Endothelial cell of umbilical vein (primary cell): Measurements from ENCODE around the gene NAA38. TPM values are rescaled to one million over a fixed set of nuclear protein-coding genes. Genes with fewer than 3 reads are reported as not detected.
A peak's percentile ranks its signal among the peaks of the same experiment; 100 is the strongest.

ENCODE experiments used
- BruUV-seq: library from RNA; stranded (reverse); fragments of 400-500 nt; replicated peaks from 2 replicates; lab custom pipeline; 2021; lab: Mats Ljungman, UMichigan
- CTCF ChIA-PET: fragments of 300-600, 350-600 bp; sonication (Branson Sonifier 250); formaldehyde crosslinking; loops from one replicate; lab custom pipeline; 2021; ENCODE audit warnings: antibody characterized with exemption, inconsistent platforms; lab: Charles Lee
- POLR2A ChIA-PET: fragments of 300-600, 350-600 bp; sonication (Branson Sonifier 250); formaldehyde crosslinking; loops from one replicate; lab custom pipeline; 2021; ENCODE audit warnings: antibody characterized with exemption, inconsistent platforms; lab: Charles Lee
- DNase-seq: peaks from one replicate; pipeline ENCODE4 v3.0.0-alpha.2; 2011; ENCODE audit warnings: low read depth, low spot score
- FAIRE-seq: peaks from 2 replicates; lab custom pipeline; 2011; peaks lifted over from hg19 to GRCh38; lab: Jason Lieb, UNC
- H2AFZ ChIP-seq: 2 replicates; pipeline ENCODE4 v1.6.0; 2012; ENCODE audit warnings: low read depth, low read length, control low read depth, inconsistent platforms
- H3K27ac ChIP-seq: 2 replicates; pipeline ENCODE4 v1.5.1; 2011; ENCODE audit warnings: low read depth, mild to moderate bottlenecking, control low read depth, low read length, moderate library complexity; ENCODE audit not compliant: insufficient read depth
- H3K27me3 ChIP-seq, 2 experiments: 2 replicates each; pipeline versions ENCODE4 v1.6.0 to v1.6.1; 2011; ENCODE audit warnings: low read length in 2 of 2, mixed read lengths in 1 of 2; ENCODE audit not compliant: control insufficient read depth in 2 of 2, insufficient read depth in 2 of 2
- H3K36me3 ChIP-seq, 2 experiments: 2 replicates in 1 of 2; 3 replicates in 1 of 2; pipeline ENCODE4 v1.5.1; 2011; ENCODE audit warnings: low read length in 2 of 2, mild to moderate bottlenecking in 1 of 2, moderate library complexity in 1 of 2; ENCODE audit not compliant: control insufficient read depth in 2 of 2, insufficient read depth in 2 of 2; ENCODE audit errors: extremely low read depth in 1 of 2
- H3K4me1 ChIP-seq: 3 replicates; pipeline ENCODE4 v1.5.1; 2011; ENCODE audit warnings: mild to moderate bottlenecking, low read length; ENCODE audit not compliant: control insufficient read depth, insufficient read depth; ENCODE audit errors: extremely low read depth
- H3K4me2 ChIP-seq: 2 replicates; pipeline ENCODE4 v1.6.1; 2011; ENCODE audit warnings: low read length, control low read depth, mixed read lengths; ENCODE audit not compliant: insufficient read depth
- H3K4me3 ChIP-seq, 3 experiments: fragments of 200-600 bp in 1 of 3; sonication (generic), shearing (Covaris generic) in 1 of 3; replicated peaks in 1 of 3; 2 replicates each; pipeline ENCODE4 v1.5.1; 2011 to 2016; ENCODE audit warnings: control low read depth in 3 of 3, low read length in 3 of 3, mild to moderate bottlenecking in 2 of 3, inconsistent platforms in 1 of 3, low read depth in 1 of 3, moderate library complexity in 1 of 3; ENCODE audit not compliant: insufficient read depth in 1 of 3
- H3K79me2 ChIP-seq: 2 replicates; pipeline ENCODE4 v1.6.0; 2012; ENCODE audit warnings: low read length, inconsistent platforms; ENCODE audit not compliant: control insufficient read depth, insufficient read depth
- H3K9ac ChIP-seq: replicated peaks from 2 replicates; pipeline ENCODE3; 2011; ENCODE audit warnings: low read length, control low read depth; ENCODE audit not compliant: insufficient read depth; ENCODE audit errors: extremely low read depth
- H3K9me1 ChIP-seq: replicated peaks from 3 replicates; pipeline ENCODE4 v1.6.0; 2011; ENCODE audit warnings: mild to moderate bottlenecking, low read length; ENCODE audit not compliant: control insufficient read depth, insufficient read depth; ENCODE audit errors: extremely low read depth
- H3K9me3 ChIP-seq: replicated peaks from 2 replicates; pipeline ENCODE4 v1.5.1; 2012; ENCODE audit warnings: low read length, inconsistent platforms; ENCODE audit not compliant: control insufficient read depth, insufficient read depth
- H4K20me1 ChIP-seq: replicated peaks from 2 replicates; pipeline ENCODE3; 2011; ENCODE audit warnings: mild to moderate bottlenecking, low read length; ENCODE audit not compliant: control insufficient read depth, insufficient read depth; ENCODE audit errors: extremely low read depth
- FOS ChIP-seq: IDR thresholded peaks from 2 replicates; pipeline ENCODE4 v1.6.1; 2011; ENCODE audit warnings: mild to moderate bottlenecking, low read length, moderate library complexity, borderline replicate concordance; ENCODE audit not compliant: insufficient read depth
- JUN ChIP-seq: IDR thresholded peaks from 2 replicates; pipeline ENCODE4 v1.6.1; 2011; ENCODE audit warnings: borderline replicate concordance, low read depth; ENCODE audit not compliant: insufficient read length, insufficient read depth
- MYC ChIP-seq: IDR thresholded peaks from one replicate; pipeline ENCODE4 v1.6.1; 2011; ENCODE audit warnings: mild to moderate bottlenecking, low read depth, low read length
- POLR2A ChIP-seq: IDR thresholded peaks from 2 replicates; pipeline ENCODE4 v1.6.1; 2012; ENCODE audit warnings: low read depth, mild to moderate bottlenecking, control low read depth, low read length
- POLR2AphosphoS5 ChIP-seq: IDR thresholded peaks from 2 replicates; pipeline ENCODE4 v1.6.1; 2012; ENCODE audit warnings: low read depth, mild to moderate bottlenecking, control low read depth, low read length, moderate library complexity; ENCODE audit not compliant: insufficient read depth
- dilution Hi-C: fragments of 300-500 bp; cut with MboI; formaldehyde crosslinking; loops from one replicate; pipeline ENCODE4 v1.15.0; 2019; ENCODE audit warnings: low sequenced_read_pairs; ENCODE audit not compliant: extremely low pct_ligation_motif_present
- intact Hi-C: fragments of 100-400 bp; cut with micrococcal nuclease; formaldehyde crosslinking; loops from one replicate; pipeline ENCODE4 v1.10.0; 2022
- polyA plus RNA-seq, 4 experiments: library from polyadenylated mRNA; depleted of rRNA in 3 of 4; stranded (reverse) in 3 of 4; unstranded in 1 of 4; fragments of >200 nt; gene quantifications; 2 replicates each; pipeline versions ENCODE4 v1.2.1 to v1.2.3, GENCODE V29; 2011 to 2012; ENCODE audit warnings: missing spikeins in 1 of 4
- total RNA-seq: library from RNA; stranded (reverse); gene quantifications from 2 replicates; pipeline ENCODE4 v1.2.3, GENCODE V29; 2021
- TF ChIP-seq, protein P1 (sequence below): IDR thresholded peaks from 2 replicates; pipeline ENCODE4 v1.6.1; 2011; ENCODE audit not compliant: insufficient read depth, insufficient read length
- TF ChIP-seq, protein P2 (sequence below), 2 donors: IDR thresholded peaks; 1 replicate in 1 of 2; 2 replicates in 1 of 2; pipeline ENCODE4 v1.5.1; 2011; ENCODE audit warnings: low read length in 2 of 2, mild to moderate bottlenecking in 2 of 2, moderate library complexity in 2 of 2, control low read depth in 1 of 2, inconsistent platforms in 1 of 2, low read depth in 1 of 2; ENCODE audit not compliant: insufficient read depth in 1 of 2; ENCODE audit errors: extremely low read depth in 1 of 2

The NAA38 gene
- total and polyA plus RNA-seq, 2 donors (not counting 3 experiments of a cell fraction or from before 2014, with no cell fraction given): 119 to 267 TPM

DNA sequence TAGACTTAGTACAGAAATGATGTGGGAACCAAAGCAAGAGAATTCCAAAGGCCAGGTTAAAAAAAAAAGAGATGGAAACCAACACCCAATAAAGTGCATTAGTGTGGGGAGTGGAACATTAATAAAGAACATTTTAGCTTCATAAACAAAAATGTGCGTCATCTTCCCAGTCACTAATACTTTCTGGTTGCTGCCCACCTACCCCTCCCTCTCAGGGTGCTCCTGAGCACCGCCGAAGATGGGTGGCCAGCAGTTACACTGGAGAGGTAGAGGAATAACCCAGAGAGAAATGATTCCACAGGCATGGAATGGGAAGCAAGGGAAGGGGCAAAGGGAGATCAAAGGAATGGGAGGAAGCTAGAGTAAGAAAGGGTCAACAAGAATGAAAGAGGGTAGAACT is 25.3 kb upstream of the NAA38 start:
- Histone ChIP-seq H3K36me3 (peaks cover 8 to 14% of the 10 kb centered on the region in 2 experiments), H3K27ac (peak overlapping the region; percentile 58), H3K9ac (peak overlapping the region; percentile 86), H3K79me2 (peaks cover 9% of the 10 kb centered on the region), H4K20me1 (no peaks in the 10 kb centered on the region), H3K4me1 (peaks cover 22% of the 10 kb centered on the region), H3K4me3 (no peak overlapping the region), H2AFZ (peak overlapping the region; percentile 21), H3K9me3 (no peaks in the 10 kb centered on the region), H3K27me3 (no peaks in the 10 kb centered on the region), H3K9me1 (no peaks in the 10 kb centered on the region), H3K4me2 (peak overlapping the region; percentile 78)
- no TSS peak for BruUV-seq
- TF ChIP-seq, protein P1, sequence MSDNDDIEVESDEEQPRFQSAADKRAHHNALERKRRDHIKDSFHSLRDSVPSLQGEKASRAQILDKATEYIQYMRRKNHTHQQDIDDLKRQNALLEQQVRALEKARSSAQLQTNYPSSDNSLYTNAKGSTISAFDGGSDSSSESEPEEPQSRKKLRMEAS: no peak
- TF ChIP-seq POLR2A: no peak
- no peak for TF ChIP-seq POLR2AphosphoS5
- FAIRE-seq (no peak), DNase-seq (peak; percentile 6)
- ChIA-PET POLR2A (no interaction called here), CTCF (interaction anchor here (0.9 to 1.4 kb wide), 4 partner anchors 16 to 47 kb away, joined by 3 to 6 read pairs (median 4); no protein-coding TSS in a partner anchor)
- intact Hi-C loops (no loop called here), dilution Hi-C loops (no loop called here)

DNA sequence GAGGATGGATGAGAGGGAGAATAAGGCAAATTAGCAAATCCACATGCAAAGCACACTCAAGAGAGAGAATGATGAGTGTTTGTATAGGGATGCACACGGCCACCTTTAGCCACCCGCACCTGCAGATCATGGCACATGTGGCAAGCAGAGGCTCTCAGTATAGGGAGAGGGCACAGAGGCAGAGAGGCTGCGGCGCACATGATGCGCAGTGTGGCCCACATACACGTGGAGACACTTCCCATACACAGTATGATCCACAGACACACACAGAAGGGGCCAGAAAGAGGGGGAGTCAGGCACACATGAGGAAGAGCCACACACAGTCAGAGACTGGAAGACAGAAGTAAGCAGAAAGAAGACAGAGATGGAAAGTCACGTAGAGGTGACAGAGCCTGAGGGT is 24.7 kb upstream of the NAA38 start:
- Histone ChIP-seq H3K4me2 (no peak overlapping the region), H3K79me2 (peaks cover 9% of the 10 kb centered on the region), H3K36me3 (peaks cover 8 to 14% of the 10 kb centered on the region in 2 experiments), H3K9ac (no peak overlapping the region), H3K9me1 (no peaks in the 10 kb centered on the region), H3K27ac (no peak overlapping the region), H4K20me1 (no peaks in the 10 kb centered on the region), H3K27me3 (no peaks in the 10 kb centered on the region), H2AFZ (no peak overlapping the region), H3K9me3 (no peaks in the 10 kb centered on the region), H3K4me1 (peaks cover 22% of the 10 kb centered on the region), H3K4me3 (no peak overlapping the region)
- ChIA-PET CTCF (interaction anchor here (1.3 kb wide), 1 partner anchor 19 kb away, joined by 6 read pairs; no protein-coding TSS in a partner anchor), POLR2A (no interaction called here)
- dilution Hi-C loops (no loop called here), intact Hi-C loops (no loop called here)
- no peak for TF ChIP-seq MYC
- TF ChIP-seq, protein P2, sequence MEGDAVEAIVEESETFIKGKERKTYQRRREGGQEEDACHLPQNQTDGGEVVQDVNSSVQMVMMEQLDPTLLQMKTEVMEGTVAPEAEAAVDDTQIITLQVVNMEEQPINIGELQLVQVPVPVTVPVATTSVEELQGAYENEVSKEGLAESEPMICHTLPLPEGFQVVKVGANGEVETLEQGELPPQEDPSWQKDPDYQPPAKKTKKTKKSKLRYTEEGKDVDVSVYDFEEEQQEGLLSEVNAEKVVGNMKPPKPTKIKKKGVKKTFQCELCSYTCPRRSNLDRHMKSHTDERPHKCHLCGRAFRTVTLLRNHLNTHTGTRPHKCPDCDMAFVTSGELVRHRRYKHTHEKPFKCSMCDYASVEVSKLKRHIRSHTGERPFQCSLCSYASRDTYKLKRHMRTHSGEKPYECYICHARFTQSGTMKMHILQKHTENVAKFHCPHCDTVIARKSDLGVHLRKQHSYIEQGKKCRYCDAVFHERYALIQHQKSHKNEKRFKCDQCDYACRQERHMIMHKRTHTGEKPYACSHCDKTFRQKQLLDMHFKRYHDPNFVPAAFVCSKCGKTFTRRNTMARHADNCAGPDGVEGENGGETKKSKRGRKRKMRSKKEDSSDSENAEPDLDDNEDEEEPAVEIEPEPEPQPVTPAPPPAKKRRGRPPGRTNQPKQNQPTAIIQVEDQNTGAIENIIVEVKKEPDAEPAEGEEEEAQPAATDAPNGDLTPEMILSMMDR (IDR thresholded peaks at IDR 0.05; ENCODE audit: extremely low read depth in 1 of 2, insufficient read depth in 1 of 2, low read depth in 1 of 2, low read length in 2 of 2): no peak
- TF ChIP-seq JUN: no peak
- no peak for TF ChIP-seq POLR2A
- no peak for TF ChIP-seq FOS
- no peak for FAIRE-seq
- no TSS peak for BruUV-seq
- no peak for DNase-seq
